IMR-90 (cell line): ENCODE results near the gene CHMP6. TPM values are rescaled to one million over a fixed set of nuclear protein-coding genes. Genes with fewer than 3 reads are reported as not detected.

Source experiments
- CEBPB ChIP-seq: IDR thresholded peaks from 2 replicates; pipeline ENCODE4 v1.6.1; 2012; ENCODE audit warnings: low read depth, low read length, improper control_type of control experiment
- MXI1 ChIP-seq: IDR thresholded peaks from 2 replicates; pipeline ENCODE4 v1.6.1; 2012; ENCODE audit warnings: low read depth, mild to moderate bottlenecking, low read length, moderate library complexity, borderline replicate concordance
- NFE2L2 ChIP-seq: fragments of 150-350 bp; IDR thresholded peaks from 2 replicates; pipeline ENCODE4 v1.6.1; 2016; ENCODE audit warnings: low read depth, mild to moderate bottlenecking, low read length
- RFX5 ChIP-seq: IDR thresholded peaks from 2 replicates; pipeline ENCODE4 v1.8.0; 2012; ENCODE audit warnings: low read depth, mild to moderate bottlenecking, low read length, moderate library complexity
- polyA plus RNA-seq, 3 experiments: library from polyadenylated mRNA; depleted of rRNA; stranded (reverse); fragments of >200 nt; gene quantifications; 2 replicates each; pipeline ENCODE4 v1.2.3, GENCODE V29; 2012; ENCODE audit warnings: low replicate concordance in 1 of 3
- total RNA-seq: library from RNA; depleted of rRNA; stranded (reverse); fragments of >200 nt; gene quantifications from 2 replicates; pipeline ENCODE4 v1.2.3, GENCODE V29; 2012
- TF ChIP-seq, protein P1 (sequence below): fragments of 150-350 bp; IDR thresholded peaks from 2 replicates; pipeline ENCODE4 v1.6.1; 2016; ENCODE audit warnings: low read depth, mild to moderate bottlenecking, low read length, moderate library complexity, borderline replicate concordance

CHMP6 gene
- total and polyA plus RNA-seq, 2 of the 4 experiments (the other 2 are of a cell fraction) = 5.0 to 40.3 TPM

DNA sequence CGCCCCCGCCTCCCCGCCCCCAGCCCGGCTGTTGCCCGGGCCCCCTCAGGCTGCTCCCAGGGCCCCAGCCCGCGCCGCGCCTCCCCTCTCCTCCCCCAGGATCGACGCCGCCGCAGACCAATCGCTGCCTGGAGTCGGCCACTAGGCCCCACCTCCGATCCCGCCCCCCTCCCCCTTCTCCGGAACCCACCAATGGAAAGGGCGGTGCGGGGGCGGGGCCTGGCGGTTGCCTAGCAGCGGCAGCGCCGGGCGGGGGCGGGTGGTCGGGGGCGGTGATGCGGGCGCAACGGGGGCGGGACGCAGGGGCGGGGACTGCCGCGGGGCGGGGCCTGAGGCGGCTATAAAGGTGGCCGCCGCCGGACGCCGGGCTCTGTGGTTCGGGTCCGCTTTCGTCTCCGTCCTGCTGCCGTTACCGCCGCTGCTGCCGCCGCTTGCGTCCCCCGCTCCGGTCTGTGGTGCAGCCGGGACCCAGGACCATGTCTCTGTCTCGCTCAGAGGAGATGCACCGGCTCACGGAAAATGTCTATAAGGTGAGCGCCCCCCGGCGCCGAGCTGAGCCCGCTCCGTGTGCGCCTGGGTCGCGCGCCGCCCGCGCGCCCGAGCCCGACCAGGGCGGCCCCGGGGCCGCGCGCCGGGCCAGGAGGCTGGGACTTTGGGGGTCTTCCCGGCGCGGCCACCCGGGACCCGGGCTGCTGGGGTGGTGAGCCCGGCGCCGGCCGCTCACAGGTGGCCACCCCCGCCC, 43.3 kb downstream of the CHMP6 start, which contains the start of gene BAIAP2 (continued):
- TF ChIP-seq, protein P1, sequence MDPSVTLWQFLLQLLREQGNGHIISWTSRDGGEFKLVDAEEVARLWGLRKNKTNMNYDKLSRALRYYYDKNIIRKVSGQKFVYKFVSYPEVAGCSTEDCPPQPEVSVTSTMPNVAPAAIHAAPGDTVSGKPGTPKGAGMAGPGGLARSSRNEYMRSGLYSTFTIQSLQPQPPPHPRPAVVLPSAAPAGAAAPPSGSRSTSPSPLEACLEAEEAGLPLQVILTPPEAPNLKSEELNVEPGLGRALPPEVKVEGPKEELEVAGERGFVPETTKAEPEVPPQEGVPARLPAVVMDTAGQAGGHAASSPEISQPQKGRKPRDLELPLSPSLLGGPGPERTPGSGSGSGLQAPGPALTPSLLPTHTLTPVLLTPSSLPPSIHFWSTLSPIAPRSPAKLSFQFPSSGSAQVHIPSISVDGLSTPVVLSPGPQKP = no peak
- TF ChIP-seq RFX5 (no peak), CEBPB (no peak), NFE2L2 (no peak), MXI1 (no peak)
